IPS DF 6.9 (cell line): Measurements from ENCODE around the gene NR4A3.

Experiments used
- DNase-seq: peaks from one replicate; pipeline ENCODE4 v3.0.0-alpha.2; 2013; ENCODE audit warnings: low read depth, low spot score
- H3K27ac ChIP-seq: one replicate; pipeline ENCODE4 v1.5.1; 2013; ENCODE audit warnings: low read length, control low read depth
- H3K27me3 ChIP-seq: 2 replicates; pipeline ENCODE4 v1.6.1; 2013; ENCODE audit warnings: mild to moderate bottlenecking, low read length; ENCODE audit not compliant: control insufficient read depth, insufficient read depth
- H3K36me3 ChIP-seq: 2 replicates; pipeline ENCODE4 v1.6.1; 2013; ENCODE audit warnings: low read length; ENCODE audit not compliant: control insufficient read depth, insufficient read depth
- H3K4me1 ChIP-seq: 2 replicates; pipeline ENCODE4 v1.6.1; 2013; ENCODE audit warnings: low read length; ENCODE audit not compliant: control insufficient read depth, insufficient read depth
- H3K4me3 ChIP-seq: 2 replicates; pipeline ENCODE4 v1.5.1; 2013; ENCODE audit warnings: mild to moderate bottlenecking, low read length
- H3K9me3 ChIP-seq: 2 replicates; pipeline ENCODE4 v1.6.1; 2013; ENCODE audit warnings: low read length, inconsistent platforms; ENCODE audit not compliant: control insufficient read depth, insufficient read depth
- WGBS: extraction: QIAGEN DNeasy Blood & Tissue Kit; methylation state at CpG from one replicate; pipeline ENCODE4 v1.1.7; 2013; ENCODE audit warnings: mixed read lengths, missing lambda C conversion rate; ENCODE audit not compliant: insufficient read length, insufficient coverage; 5-methylcytosine and 5-hydroxymethylcytosine counted together

Gene NR4A3

DNA sequence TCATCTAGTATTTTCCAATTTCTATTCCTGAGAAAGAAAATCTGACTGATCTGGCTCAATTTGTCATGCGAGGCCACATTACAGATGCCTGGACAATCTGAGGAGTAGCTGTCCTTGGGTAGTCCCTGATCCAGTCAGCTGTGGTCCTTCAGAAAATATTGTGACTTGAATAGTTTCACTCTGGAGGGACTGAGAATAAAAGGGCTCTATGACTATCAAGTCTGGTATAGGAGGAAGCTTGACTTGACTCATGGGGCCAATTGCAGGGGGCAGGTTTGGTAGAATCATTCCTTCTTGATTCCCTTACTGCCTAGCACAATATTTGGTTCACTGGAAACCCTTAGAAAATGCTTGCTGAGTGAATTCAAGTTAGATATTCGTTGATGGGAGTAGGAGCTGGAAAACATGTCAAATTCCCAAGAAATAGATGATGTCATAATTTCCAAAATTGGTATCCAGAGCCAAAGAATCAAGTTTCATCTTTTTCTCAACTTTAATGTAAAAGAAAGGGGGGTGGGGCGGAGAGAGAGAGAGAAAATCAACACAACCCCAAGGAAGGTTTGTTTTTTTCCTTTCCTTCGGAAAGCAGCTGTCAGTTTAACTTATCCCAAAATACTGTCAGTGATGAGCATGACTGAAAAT, 52.4 kb downstream of the NR4A3 start:
- no CpG with 5 or more reads among the region's 4 CpGs for WGBS
- Histone ChIP-seq H3K4me3 (no peak overlapping the region), H3K9me3 (no peaks in the 10 kb centered on the region), H3K4me1 (no peaks in the 10 kb centered on the region), H3K36me3 (no peaks in the 10 kb centered on the region), H3K27ac (no peak overlapping the region), H3K27me3 (no peaks in the 10 kb centered on the region)
- DNase-seq, result no peak

GRCh38 chr9:99876190-99876589, 54.5 kb downstream of the NR4A3 start:
- no CpG with 5 or more reads among the region's 2 CpGs for WGBS
- DNase-seq, result no peak
- no peaks in the 10 kb centered on the region for H3K27me3 ChIP-seq

DNA sequence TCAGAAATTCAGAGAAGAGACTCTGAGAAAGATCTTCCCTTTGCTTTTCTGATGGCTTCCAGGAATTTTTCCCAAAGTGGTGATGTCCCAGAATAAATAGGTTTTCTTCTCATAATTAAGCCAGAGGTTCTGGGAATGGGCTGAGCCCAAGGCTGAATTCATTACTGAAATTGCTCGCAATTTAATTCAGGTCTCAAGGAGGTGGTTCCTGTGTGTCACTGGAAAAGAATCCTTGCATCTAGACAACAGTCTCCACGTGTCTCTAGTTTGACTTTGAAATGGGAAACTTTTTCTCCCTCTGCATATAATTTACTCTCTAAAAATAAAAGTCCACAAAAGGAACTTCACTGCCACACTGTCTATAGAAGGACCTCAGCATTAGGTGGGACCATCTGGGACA, 57.0 kb downstream of the NR4A3 start:
- H3K4me3 ChIP-seq, result no peak overlapping the region

More at GRCh38 chr9:99876190-99876589, 54.5 kb downstream of the NR4A3 start:
- Histone ChIP-seq H3K36me3 (no peaks in the 10 kb centered on the region), H3K27ac (no peak overlapping the region), H3K4me3 (no peak overlapping the region), H3K4me1 (no peaks in the 10 kb centered on the region), H3K9me3 (no peaks in the 10 kb centered on the region)

GRCh38 chr9:99881769-99882168, 60.1 kb downstream of the NR4A3 start:
- no peak overlapping the region for H3K4me3 ChIP-seq
- no peaks in the 10 kb centered on the region for H3K9me3 ChIP-seq
- no peak for DNase-seq
- H3K27ac ChIP-seq, result no peak overlapping the region
- no peaks in the 10 kb centered on the region for H3K27me3 ChIP-seq
- H3K36me3 ChIP-seq, result no peaks in the 10 kb centered on the region
- H3K4me1 ChIP-seq, result no peaks in the 10 kb centered on the region

More for the DNA sequence above, 57.0 kb downstream of the NR4A3 start:
- DNase-seq, result no peak
- Histone ChIP-seq H3K36me3 (no peaks in the 10 kb centered on the region), H3K4me1 (no peaks in the 10 kb centered on the region), H3K9me3 (no peaks in the 10 kb centered on the region), H3K27me3 (no peaks in the 10 kb centered on the region), H3K27ac (no peak overlapping the region)
- WGBS, result no CpG with 5 or more reads among the region's 2 CpGs

GRCh38 chr9:99885747-99886146, 64.1 kb downstream of the NR4A3 start:
- H3K27ac ChIP-seq, result no peak overlapping the region
- H3K36me3 ChIP-seq, result no peaks in the 10 kb centered on the region
- H3K4me3 ChIP-seq, result no peak overlapping the region
- no peaks in the 10 kb centered on the region for H3K4me1 ChIP-seq
- DNase-seq, result no peak
- H3K27me3 ChIP-seq, result no peaks in the 10 kb centered on the region
- WGBS, result no CpG with 5 or more reads among the region's 1 CpG
- H3K9me3 ChIP-seq, result no peaks in the 10 kb centered on the region

DNA sequence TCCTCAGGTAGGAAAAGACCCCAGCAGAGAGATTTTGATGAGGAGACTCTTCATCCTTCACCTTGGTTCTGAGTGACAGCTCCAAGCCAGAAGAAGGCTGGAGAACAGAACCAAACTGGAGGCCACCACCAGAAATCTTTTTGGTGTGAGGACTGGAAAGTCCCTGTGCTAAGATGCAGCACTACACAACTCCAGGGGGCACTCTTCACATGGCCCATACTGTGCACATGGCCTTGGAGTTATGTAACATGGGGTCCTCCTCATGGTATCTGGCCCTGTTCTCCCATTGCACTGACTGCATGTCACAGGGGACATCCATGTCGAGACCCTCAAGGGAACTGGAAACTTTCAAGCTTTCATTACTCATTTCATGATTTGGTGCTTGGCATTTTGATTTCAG, 67.4 kb downstream of the NR4A3 start:
- Histone ChIP-seq H3K4me3 (no peak overlapping the region), H3K36me3 (no peaks in the 10 kb centered on the region), H3K27me3 (no peaks in the 10 kb centered on the region), H3K27ac (no peak overlapping the region), H3K9me3 (no peaks in the 10 kb centered on the region), H3K4me1 (no peaks in the 10 kb centered on the region)
- no CpG with 5 or more reads among the region's 1 CpG for WGBS
- DNase-seq, result no peak

GRCh38 chr9:99894826-99895225, 73.1 kb downstream of the NR4A3 start:
- Histone ChIP-seq H3K4me3 (no peak overlapping the region), H3K27ac (no peak overlapping the region), H3K36me3 (no peaks in the 10 kb centered on the region), H3K4me1 (no peaks in the 10 kb centered on the region; the same call in 1 of the 2 replicates), H3K9me3 (no peaks in the 10 kb centered on the region), H3K27me3 (no peaks in the 10 kb centered on the region)
- no peak for DNase-seq
- WGBS, result no CpG with 5 or more reads among the region's 2 CpGs

- Histone ChIP-seq H3K36me3 (no peaks in the 10 kb centered on the region), H3K4me1 (no peaks in the 10 kb centered on the region; the same call in 1 of the 2 replicates), H3K9me3 (no peaks in the 10 kb centered on the region), H3K27ac (no peak overlapping the region), H3K27me3 (no peaks in the 10 kb centered on the region), H3K4me3 (no peak overlapping the region)
- no CpG with 5 or more reads among the region's 6 CpGs for WGBS
- no peak for DNase-seq
These were observed 73.8 kb downstream of the NR4A3 start for GRCh38 chr9:99895510-99895909.

GRCh38 chr9:99896119-99896518, 74.4 kb downstream of the NR4A3 start:
- no peak for DNase-seq
- no peak overlapping the region for H3K27ac ChIP-seq
- no CpG with 5 or more reads among the region's 2 CpGs for WGBS

GRCh38 chr9:99903393-99903792, 81.7 kb downstream of the NR4A3 start:
- no peaks in the 10 kb centered on the region for H3K9me3 ChIP-seq
- no peaks in the 10 kb centered on the region for H3K4me1 ChIP-seq
- WGBS, result no CpG with 5 or more reads among the region's 1 CpG
- DNase-seq, result no peak
- H3K36me3 ChIP-seq, result no peaks in the 10 kb centered on the region
- no peak overlapping the region for H3K4me3 ChIP-seq
- no peaks in the 10 kb centered on the region for H3K27me3 ChIP-seq
- H3K27ac ChIP-seq, result no peak overlapping the region

More at GRCh38 chr9:99896119-99896518, 74.4 kb downstream of the NR4A3 start:
- Histone ChIP-seq H3K4me1 (no peaks in the 10 kb centered on the region; the same call in 1 of the 2 replicates), H3K27me3 (no peaks in the 10 kb centered on the region), H3K36me3 (no peaks in the 10 kb centered on the region), H3K9me3 (no peaks in the 10 kb centered on the region), H3K4me3 (no peak overlapping the region)

DNA sequence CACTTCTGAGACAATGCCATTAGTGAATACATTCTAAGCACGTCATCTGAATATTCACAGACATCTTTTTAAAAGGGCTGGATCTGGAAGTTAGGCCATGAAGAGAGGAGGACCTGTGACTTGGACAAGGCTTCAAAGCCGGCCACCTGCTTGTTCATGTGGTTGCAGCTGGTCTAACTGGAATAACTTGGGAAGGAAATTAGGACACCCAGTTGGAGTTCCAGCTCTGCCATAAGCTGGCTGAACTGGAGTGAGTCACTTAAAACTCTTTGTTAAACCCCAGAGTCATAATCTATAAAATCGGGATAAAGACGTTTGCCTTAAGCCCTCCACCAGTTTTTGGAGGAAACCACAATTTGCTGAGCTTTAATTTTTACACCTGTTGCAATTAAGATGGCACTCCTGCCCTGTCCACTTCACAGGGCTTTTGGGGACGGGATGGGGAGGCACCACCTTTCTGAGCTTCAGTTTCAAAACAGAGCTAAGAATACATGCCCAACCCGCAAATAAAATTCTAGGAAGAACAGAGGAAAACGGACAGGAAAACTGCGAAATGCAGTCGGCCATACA, 84.2 kb downstream of the NR4A3 start:
- H3K36me3 ChIP-seq, result no peaks in the 10 kb centered on the region
- no CpG with 5 or more reads among the region's 9 CpGs for WGBS
- no peaks in the 10 kb centered on the region for H3K27me3 ChIP-seq
- no peaks in the 10 kb centered on the region for H3K9me3 ChIP-seq
- H3K27ac ChIP-seq, result no peak overlapping the region
- H3K4me1 ChIP-seq, result no peaks in the 10 kb centered on the region
- no peak for DNase-seq
- H3K4me3 ChIP-seq, result peak overlapping the region; percentile 92; the same call in 1 of the 2 replicates
